Aorta (tissue), 5 donors: ENCODE results near the gene DPYSL3. TPM values are rescaled to one million over a fixed set of nuclear protein-coding genes. Genes with fewer than 3 reads are reported as not detected.
A peak's percentile ranks its signal among the peaks of the same experiment; 100 is the strongest.

Experiments used
- ATAC-seq: fragments of 200-7000 bp; cut with Tn5 transposase; one replicate; pipeline ENCODE4 v1.9.1; 2022; ENCODE audit warnings: moderate library complexity; ENCODE audit not compliant: low FRiP score
- DNase-seq, 2 donors: peaks; one replicate each; pipeline ENCODE4 v3.0.0-alpha.2; 2020
- H3K27ac ChIP-seq, 2 donors: one replicate each; pipeline ENCODE4 v1.5.1; 2013; ENCODE audit warnings: low read length in 2 of 2, mild to moderate bottlenecking in 2 of 2, moderate library complexity in 2 of 2, control low read depth in 1 of 2, inconsistent platforms in 1 of 2, low read depth in 1 of 2
- H3K27me3 ChIP-seq, 2 donors: one replicate each; pipeline ENCODE4 v1.6.1; 2013; ENCODE audit warnings: control low read depth in 1 of 2, low read length in 1 of 2, mild to moderate bottlenecking in 1 of 2, moderate library complexity in 1 of 2; ENCODE audit not compliant: insufficient read depth in 2 of 2, control insufficient read depth in 1 of 2
- H3K36me3 ChIP-seq, 2 donors: one replicate each; pipeline ENCODE4 v1.6.1; 2013; ENCODE audit warnings: control low read depth in 1 of 2, low read length in 1 of 2, mild to moderate bottlenecking in 1 of 2; ENCODE audit not compliant: insufficient read depth in 2 of 2, control insufficient read depth in 1 of 2
- H3K4me1 ChIP-seq, 2 donors: one replicate each; pipeline ENCODE4 v1.6.1; 2013; ENCODE audit warnings: low read length in 2 of 2, control low read depth in 1 of 2, mild to moderate bottlenecking in 1 of 2, moderate library complexity in 1 of 2; ENCODE audit not compliant: insufficient read depth in 2 of 2, control insufficient read depth in 1 of 2
- H3K4me3 ChIP-seq, 2 donors: one replicate each; pipeline ENCODE4 v1.5.1; 2013; ENCODE audit warnings: low read length in 2 of 2, control low read depth in 1 of 2, mild to moderate bottlenecking in 1 of 2
- H3K9me3 ChIP-seq: one replicate; pipeline ENCODE4 v1.6.1; 2013; ENCODE audit warnings: mild to moderate bottlenecking, low read length; ENCODE audit not compliant: control insufficient read depth
- WGBS, 2 donors: extraction: QIAGEN DNeasy Blood & Tissue Kit; methylation state at CpG; one replicate each; pipeline ENCODE4 v1.1.7; 2013; 5-methylcytosine and 5-hydroxymethylcytosine counted together
- intact Hi-C, 2 donors: fragments of 100-400 bp; cut with DNase I; formaldehyde crosslinking; loops; one replicate each; pipeline versions ENCODE4 v1.14.2 to v1.15.0; 2022
- polyA plus RNA-seq, 2 donors: library from polyadenylated mRNA; stranded (reverse); fragments of 200-250 nt; gene quantifications; one replicate each; pipeline ENCODE4 v1.2.3, GENCODE V29; 2013
- total RNA-seq, 2 donors: library from RNA; stranded (reverse); fragmentation: NEBNext Ultra II Directional; extraction: Animal tissue kit (Norgen Biotek cat#: 25700); gene quantifications; one replicate each; pipeline ENCODE4 v1.2.1, GENCODE V29; 2021
- donor health status: healthy with polysubstance abuse.
- donor health status: Bipolar disorder and iron deficiency.
- donor health status: DM: no; HTN: no; CAD: no.
- donor health status: DM: no; HTN: no; CAD: no.
- donor health status: DM: yes; HTN: yes; CAD: no.

DPYSL3 gene
- total and polyA plus RNA-seq, 4 donors, result 85.1 to 344 (median 195) TPM

- Histone ChIP-seq H3K4me1 (peaks cover 0 to 3% of the 10 kb centered on the region in 2 donors), H3K27me3 (no peaks in the 10 kb centered on the region), H3K27ac (no peak overlapping the region), H3K36me3 (no peaks in the 10 kb centered on the region), H3K4me3 (no peak overlapping the region), H3K9me3 (no peaks in the 10 kb centered on the region)
- intact Hi-C loops, result no loop called here
- DNase-seq, result no peak
- ATAC-seq, result no peak
- 6 to 10% methylated on average over 4 of the region's 4 CpGs for WGBS, 2 donors
Measured at GRCh38 chr5:147472664-147473475, 37.0 kb downstream of the DPYSL3 start.

- no peaks in the 10 kb centered on the region for H3K36me3 ChIP-seq
- 86% methylated on average over 1 of the region's 1 CpG for WGBS, 2 donors
- no peak for ATAC-seq
- no peaks in the 10 kb centered on the region for H3K27me3 ChIP-seq
- H3K4me3 ChIP-seq, result no peak overlapping the region
- H3K4me1 ChIP-seq, result peaks cover 0 to 3% of the 10 kb centered on the region in 2 donors
- H3K9me3 ChIP-seq, result no peaks in the 10 kb centered on the region
- intact Hi-C loops, result no loop called here
- DNase-seq, result no peak
- H3K27ac ChIP-seq, result no peak overlapping the region
Measured at GRCh38 chr5:147467973-147468508, 41.8 kb downstream of the DPYSL3 start.

- Histone ChIP-seq H3K9me3 (no peaks in the 10 kb centered on the region), H3K27ac (no peak overlapping the region), H3K4me1 (peaks cover 0 to 4% of the 10 kb centered on the region in 2 donors), H3K27me3 (no peaks in the 10 kb centered on the region), H3K36me3 (no peaks in the 10 kb centered on the region), H3K4me3 (no peak overlapping the region)
- ATAC-seq (peak; percentile 15), DNase-seq (no peak)
- intact Hi-C loops, result no loop called here
- WGBS, 2 donors, result 49 to 58% methylated on average over 6 of the region's 6 CpGs
Measured at GRCh38 chr5:147466360-147466980, 43.4 kb downstream of the DPYSL3 start.

DNA sequence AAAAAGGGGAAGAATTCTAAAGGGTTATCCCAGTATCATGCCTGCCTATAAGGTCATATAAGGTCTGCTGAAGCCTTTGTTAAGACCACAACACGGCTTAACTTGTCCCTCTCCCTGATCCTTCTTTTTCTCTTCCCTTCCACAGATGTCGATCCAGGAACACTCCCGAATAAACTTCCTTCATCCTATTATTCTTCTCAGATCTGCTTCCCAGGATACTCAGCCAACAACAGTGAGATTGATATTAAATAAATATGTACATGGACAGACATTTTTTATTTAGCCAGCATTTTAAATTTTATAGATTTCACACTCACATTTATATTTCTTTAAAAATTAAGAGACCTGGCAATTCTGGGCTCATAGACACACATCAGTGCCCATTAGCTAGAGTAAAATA is 44.1 kb downstream of the DPYSL3 start:
- no peaks in the 10 kb centered on the region for H3K9me3 ChIP-seq
- no peaks in the 10 kb centered on the region for H3K27me3 ChIP-seq
- peaks cover 0 to 4% of the 10 kb centered on the region in 2 donors for H3K4me1 ChIP-seq
- intact Hi-C loops, result no loop called here
- DNase-seq, result no peak
- WGBS, 2 donors, result 74 to 83% methylated on average over 3 of the region's 3 CpGs
- ATAC-seq, result no peak
- H3K27ac ChIP-seq, result no peak overlapping the region
- H3K36me3 ChIP-seq, result no peaks in the 10 kb centered on the region
- no peak overlapping the region for H3K4me3 ChIP-seq

- no peak overlapping the region for H3K4me3 ChIP-seq
- ATAC-seq, result no peak
- WGBS, 2 donors, result 77 to 79% methylated on average over 5 of the region's 5 CpGs
Measured at GRCh38 chr5:147464211-147464610, 45.7 kb downstream of the DPYSL3 start.

DNA sequence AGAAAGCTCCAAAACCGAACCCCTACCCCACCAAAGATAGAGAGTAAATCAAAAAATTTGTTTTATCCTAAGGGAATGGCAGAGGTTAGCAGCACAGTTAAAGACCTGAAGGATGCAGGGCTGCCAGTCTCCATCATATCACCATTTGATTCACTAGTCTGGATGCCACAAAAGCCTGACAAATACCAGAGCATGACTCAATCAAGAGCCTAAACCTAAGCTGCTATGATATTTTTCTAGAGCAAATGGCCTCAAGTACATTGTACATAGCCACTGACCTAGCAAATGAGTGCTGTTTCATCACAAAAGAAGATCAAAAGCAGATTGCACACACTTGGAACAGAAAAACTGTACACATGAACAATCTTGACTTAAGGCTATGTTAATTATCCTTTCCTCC is 48.0 kb downstream of the DPYSL3 start:
- no peak overlapping the region for H3K4me3 ChIP-seq
- H3K27me3 ChIP-seq, result no peaks in the 10 kb centered on the region
- H3K9me3 ChIP-seq, result no peaks in the 10 kb centered on the region
- 97 to 100% methylated on average over 1 of the region's 1 CpG for WGBS, 2 donors
- H3K27ac ChIP-seq, result no peak overlapping the region
- ATAC-seq (no peak), DNase-seq (no peak)
- H3K36me3 ChIP-seq, result no peaks in the 10 kb centered on the region
- intact Hi-C loops, result no loop called here
- H3K4me1 ChIP-seq, result peaks cover 0 to 8% of the 10 kb centered on the region in 2 donors

More at GRCh38 chr5:147464211-147464610, 45.7 kb downstream of the DPYSL3 start:
- H3K36me3 ChIP-seq, result no peaks in the 10 kb centered on the region
- no peak for DNase-seq
- no peaks in the 10 kb centered on the region for H3K9me3 ChIP-seq
- peaks cover 0 to 6% of the 10 kb centered on the region in 2 donors for H3K4me1 ChIP-seq
- intact Hi-C loops, result no loop called here
- no peak overlapping the region for H3K27ac ChIP-seq
- H3K27me3 ChIP-seq, result no peaks in the 10 kb centered on the region

DNA sequence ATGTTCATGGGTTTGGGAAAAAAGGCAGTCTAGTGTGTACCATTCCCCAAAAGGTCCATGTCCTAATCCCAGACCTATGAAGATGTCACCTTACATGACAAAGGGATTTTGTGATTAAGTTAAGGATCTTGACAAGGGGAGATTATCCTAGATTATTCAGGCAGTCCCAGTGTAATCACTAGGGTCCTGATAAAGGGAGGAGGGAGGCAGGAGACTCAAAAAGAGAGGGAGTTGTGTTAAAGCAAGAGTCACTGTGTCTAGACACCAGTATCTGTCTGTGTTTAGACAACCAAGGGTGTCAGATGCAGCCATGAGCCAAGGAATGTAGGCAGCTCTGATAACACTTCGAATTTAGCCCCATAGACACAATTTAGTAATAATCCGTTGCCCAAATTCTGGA is 49.5 kb downstream of the DPYSL3 start:
- WGBS, 2 donors, result 77 to 80% methylated on average over 2 of the region's 2 CpGs
- H3K9me3 ChIP-seq, result no peaks in the 10 kb centered on the region
- H3K36me3 ChIP-seq, result no peaks in the 10 kb centered on the region
- peaks cover 2 to 8% of the 10 kb centered on the region in 2 donors for H3K4me1 ChIP-seq
- intact Hi-C loops, result no loop called here
- H3K4me3 ChIP-seq, result no peak overlapping the region
- H3K27ac ChIP-seq, result no peak overlapping the region
- H3K27me3 ChIP-seq, result no peaks in the 10 kb centered on the region
- ATAC-seq (no peak), DNase-seq (no peak)

- intact Hi-C loops, result loop anchor here in 1 of 2 donors (10.0 kb wide), 2 partner anchors 46 to 224 kb away; partner anchors contain the start of gene STK32A
- DNase-seq, result no peak
- Histone ChIP-seq H3K9me3 (no peaks in the 10 kb centered on the region), H3K4me3 (no peak overlapping the region), H3K27ac (peak overlapping the region in 1 of 2 donors; percentile 25), H3K27me3 (no peaks in the 10 kb centered on the region), H3K36me3 (no peaks in the 10 kb centered on the region), H3K4me1 (peaks cover 2 to 8% of the 10 kb centered on the region in 2 donors)
- no peak for ATAC-seq
- WGBS, 2 donors, result 97 to 99% methylated on average over 3 of the region's 3 CpGs
Measured at GRCh38 chr5:147458581-147458980, 51.3 kb downstream of the DPYSL3 start.
